GM12878 (cell line): ENCODE results near the gene BSX.

Experiments used
- BACH1 ChIP-seq: fragments of 450-650 bp; IDR thresholded peaks from 2 replicates; pipeline ENCODE4 v1.6.1; 2017; ENCODE audit warnings: mild to moderate bottlenecking, borderline replicate concordance
- BCL11A ChIP-seq: IDR thresholded peaks from 2 replicates; pipeline ENCODE4 v1.6.1; 2011; ENCODE audit warnings: low read depth, low read length
- BCL3 ChIP-seq: IDR thresholded peaks from 2 replicates; pipeline ENCODE4 v1.6.1; 2011; ENCODE audit warnings: borderline replicate concordance, low read depth, mild to moderate bottlenecking, moderate library complexity, low read length; ENCODE audit not compliant: insufficient read depth, poor library complexity, severe bottlenecking
- CTCF ChIP-seq, 3 experiments: IDR thresholded peaks in 2 of 3; conservative IDR thresholded peaks in 1 of 3; 2 replicates each; pipeline ENCODE4 v1.5.1; 2011; ENCODE audit warnings: low read depth in 3 of 3, low read length in 3 of 3, mild to moderate bottlenecking in 3 of 3, control low read depth in 2 of 3, moderate library complexity in 2 of 3, inconsistent platforms in 1 of 3, mixed read lengths in 1 of 3; ENCODE audit not compliant: control insufficient read depth in 2 of 3, insufficient read depth in 1 of 3; ENCODE audit errors: extremely low read depth in 1 of 3
- FOS ChIP-seq: IDR thresholded peaks from 3 replicates; pipeline ENCODE4 v1.6.1; 2011; ENCODE audit warnings: borderline replicate concordance; ENCODE audit not compliant: insufficient read length; ENCODE audit errors: extremely low read depth
- MTA3 ChIP-seq: IDR thresholded peaks from 2 replicates; pipeline ENCODE4 v1.6.1; 2012; ENCODE audit warnings: low read length, inconsistent platforms, borderline replicate concordance
- POLR2A ChIP-seq: IDR thresholded peaks from 2 replicates; pipeline ENCODE4 v1.6.1; 2011; ENCODE audit warnings: low read depth, mild to moderate bottlenecking, low read length
- REST ChIP-seq: IDR thresholded peaks from 2 replicates; pipeline ENCODE4 v1.6.1; 2012; ENCODE audit warnings: mild to moderate bottlenecking, low read depth, low read length
- ZBTB33 ChIP-seq: fragments of 450-650 bp; IDR thresholded peaks from 2 replicates; pipeline ENCODE4 v1.6.1; 2017; ENCODE audit warnings: mild to moderate bottlenecking

DNA sequence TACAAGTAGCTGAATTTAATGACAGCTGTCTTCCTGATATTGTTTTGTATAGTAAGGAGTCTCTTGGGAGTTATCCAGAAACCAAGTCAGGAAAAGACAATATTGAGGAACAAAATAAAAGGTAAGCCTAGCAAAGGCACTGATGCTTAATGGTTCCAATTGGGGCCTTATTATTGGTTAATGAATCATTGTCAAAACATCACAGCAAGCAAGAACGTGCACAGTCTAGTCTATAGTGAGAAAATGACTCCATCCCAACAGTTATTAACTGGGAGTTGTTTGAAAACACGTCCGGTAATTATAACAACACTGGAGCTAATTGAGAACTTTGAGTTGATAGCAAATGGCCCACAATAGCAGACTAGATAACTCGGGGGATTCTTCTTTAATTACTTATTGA lies 17.7 kb downstream of the BSX start:
- TF ChIP-seq CTCF (IDR thresholded peaks at IDR 0.05 in 2 of 3, conservative IDR thresholded peaks at IDR 0.05 in 1 of 3; ENCODE audit: control insufficient read depth in 2 of 3, extremely low read depth in 1 of 3, insufficient read depth in 1 of 3, low read depth in 3 of 3, low read length in 3 of 3) (no peak), BACH1 (no peak), BCL11A (no peak), ZBTB33 (no peak), FOS (no peak), REST (no peak), POLR2A (no peak), BCL3 (no peak), MTA3 (no peak)
